Activated naive CD4-positive, alpha-beta T cell treated with anti-CD3 and anti-CD28 coated beads, Interleukin-2, amount 10 ng/mL, durations not matched to agents 7 days and 5 days (primary cell): ENCODE results near the gene NDUFAF2.

ENCODE experiments used
- CTCF ChIA-PET: fragments of 350-600 bp; sonication (Branson Sonifier 250); formaldehyde crosslinking; loops from one replicate; lab custom pipeline; 2021; ENCODE audit warnings: antibody characterized with exemption; lab: Charles Lee
- DNase-seq: peaks from one replicate; pipeline ENCODE4 v3.0.0-alpha.2; 2020
- H3K27ac Mint-ChIP-seq: one replicate; pipeline ENCODE4 v1.8.0; 2021; ENCODE audit warnings: mild to moderate bottlenecking, moderate library complexity, mixed read lengths
- H3K27me3 Mint-ChIP-seq: one replicate; pipeline ENCODE4 v1.8.0; 2021; ENCODE audit warnings: mild to moderate bottlenecking, mixed read lengths
- H3K36me3 Mint-ChIP-seq: one replicate; pipeline ENCODE4 v1.8.0; 2021; ENCODE audit warnings: mixed read lengths
- H3K4me1 Mint-ChIP-seq: one replicate; pipeline ENCODE4 v1.8.0; 2021; ENCODE audit warnings: mixed read lengths
- H3K4me3 Mint-ChIP-seq: one replicate; pipeline ENCODE4 v1.8.0; 2021; ENCODE audit warnings: mild to moderate bottlenecking, moderate library complexity, mixed read lengths
- H3K9me3 Mint-ChIP-seq: one replicate; pipeline ENCODE4 v1.8.0; 2021; ENCODE audit warnings: mixed read lengths

NDUFAF2 gene, protein sequence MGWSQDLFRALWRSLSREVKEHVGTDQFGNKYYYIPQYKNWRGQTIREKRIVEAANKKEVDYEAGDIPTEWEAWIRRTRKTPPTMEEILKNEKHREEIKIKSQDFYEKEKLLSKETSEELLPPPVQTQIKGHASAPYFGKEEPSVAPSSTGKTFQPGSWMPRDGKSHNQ

GRCh38 chr5:60944904-60945812 is at the start of gene NDUFAF2, which contains the start of gene ERCC8:
NDUFAF2 (plus strand) TSS chr5:60945205; CDS start chr5:60945256, 51 bp downstream.
ERCC8 (minus strand) TSS chr5:60945070; CDS start chr5:60945008, 62 bp downstream.
- Mint-ChIP-seq H3K36me3 (no peaks in the 10 kb centered on the region), H3K27me3 (no peaks in the 10 kb centered on the region), H3K27ac (no peak within 1 kb of the TSS), H3K4me3 (no peak within 1 kb of the TSS), H3K9me3 (no peaks in the 10 kb centered on the region), H3K4me1 (peaks cover 20% of the 10 kb centered on the region)
- CTCF ChIA-PET = interaction anchor here (0.9 kb wide), 1 partner anchor 141 kb away, joined by 3 read pairs; no protein-coding TSS in a partner anchor
- peak; percentile 93 for DNase-seq

GRCh38 chr5:60896991-60897390 is 48.0 kb upstream of the NDUFAF2 start:
- Mint-ChIP-seq H3K4me3 (no peak overlapping the region), H3K27ac (no peak overlapping the region), H3K9me3 (no peaks in the 10 kb centered on the region), H3K27me3 (no peaks in the 10 kb centered on the region), H3K36me3 (peaks cover 22% of the 10 kb centered on the region), H3K4me1 (no peaks in the 10 kb centered on the region)
- CTCF ChIA-PET = no interaction called here
- DNase-seq = no peak

- Mint-ChIP-seq H3K9me3 (no peaks in the 10 kb centered on the region), H3K4me1 (peaks cover 6% of the 10 kb centered on the region), H3K4me3 (no peak overlapping the region), H3K27ac (no peak overlapping the region), H3K36me3 (peaks cover 4% of the 10 kb centered on the region), H3K27me3 (no peaks in the 10 kb centered on the region)
- CTCF ChIA-PET = no interaction called here
- DNase-seq = no peak
These were observed 41.6 kb upstream of the NDUFAF2 start for GRCh38 chr5:60903356-60903755.

DNA sequence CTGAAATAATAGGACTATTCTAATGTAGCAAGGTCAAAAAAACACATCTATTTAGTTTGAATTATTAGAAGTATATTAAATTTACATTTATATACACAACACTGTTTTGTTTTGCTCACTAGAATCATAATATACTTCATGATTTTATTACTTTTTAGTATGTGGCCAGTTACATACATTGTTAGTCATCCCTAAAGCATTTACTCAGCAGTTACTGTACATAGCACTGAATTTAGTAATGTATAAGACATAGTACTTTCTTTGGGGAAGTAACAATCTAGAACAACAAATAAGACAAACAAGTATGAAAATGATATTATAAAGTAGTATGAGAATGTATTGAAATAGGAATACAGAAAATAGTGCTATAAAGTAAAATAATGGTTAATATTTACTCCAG is 28.4 kb upstream of the NDUFAF2 start:
- CTCF ChIA-PET = no interaction called here
- Mint-ChIP-seq H3K4me1 (no peaks in the 10 kb centered on the region), H3K27ac (no peak overlapping the region), H3K4me3 (no peak overlapping the region), H3K9me3 (no peaks in the 10 kb centered on the region), H3K36me3 (peaks cover 27% of the 10 kb centered on the region), H3K27me3 (no peaks in the 10 kb centered on the region)
- DNase-seq = no peak

- peaks cover 24% of the 10 kb centered on the region for H3K36me3 Mint-ChIP-seq
These were observed 26.5 kb upstream of the NDUFAF2 start for GRCh38 chr5:60918466-60918865.

GRCh38 chr5:60927450-60927849 is 17.6 kb upstream of the NDUFAF2 start:
- DNase-seq = no peak
- H3K36me3 Mint-ChIP-seq = peaks cover 11% of the 10 kb centered on the region
- no peak overlapping the region for H3K27ac Mint-ChIP-seq
- CTCF ChIA-PET = no interaction called here
- no peaks in the 10 kb centered on the region for H3K4me1 Mint-ChIP-seq
- H3K4me3 Mint-ChIP-seq = no peak overlapping the region
- no peaks in the 10 kb centered on the region for H3K27me3 Mint-ChIP-seq
- H3K9me3 Mint-ChIP-seq = no peaks in the 10 kb centered on the region

More at GRCh38 chr5:60918466-60918865, 26.5 kb upstream of the NDUFAF2 start:
- CTCF ChIA-PET = no interaction called here
- Mint-ChIP-seq H3K27me3 (no peaks in the 10 kb centered on the region), H3K4me3 (no peak overlapping the region), H3K9me3 (no peaks in the 10 kb centered on the region), H3K4me1 (no peaks in the 10 kb centered on the region), H3K27ac (no peak overlapping the region)
- DNase-seq = no peak

GRCh38 chr5:60929024-60929423 is 16.0 kb upstream of the NDUFAF2 start:
- Mint-ChIP-seq H3K27me3 (no peaks in the 10 kb centered on the region), H3K4me1 (no peaks in the 10 kb centered on the region), H3K9me3 (no peaks in the 10 kb centered on the region), H3K4me3 (no peak overlapping the region), H3K27ac (no peak overlapping the region), H3K36me3 (peaks cover 10% of the 10 kb centered on the region)
- CTCF ChIA-PET = interaction anchor here (0.8 kb wide), 1 partner anchor 9 kb away, joined by 3 read pairs; no protein-coding TSS in a partner anchor
- DNase-seq = no peak

GRCh38 chr5:60943624-60944023 is 1.4 kb upstream of the NDUFAF2 start:
- Mint-ChIP-seq H3K27ac (no peak overlapping the region), H3K36me3 (no peaks in the 10 kb centered on the region), H3K4me1 (peaks cover 20% of the 10 kb centered on the region), H3K9me3 (no peaks in the 10 kb centered on the region), H3K4me3 (no peak overlapping the region), H3K27me3 (no peaks in the 10 kb centered on the region)
- CTCF ChIA-PET = no interaction called here
- no peak for DNase-seq

DNA sequence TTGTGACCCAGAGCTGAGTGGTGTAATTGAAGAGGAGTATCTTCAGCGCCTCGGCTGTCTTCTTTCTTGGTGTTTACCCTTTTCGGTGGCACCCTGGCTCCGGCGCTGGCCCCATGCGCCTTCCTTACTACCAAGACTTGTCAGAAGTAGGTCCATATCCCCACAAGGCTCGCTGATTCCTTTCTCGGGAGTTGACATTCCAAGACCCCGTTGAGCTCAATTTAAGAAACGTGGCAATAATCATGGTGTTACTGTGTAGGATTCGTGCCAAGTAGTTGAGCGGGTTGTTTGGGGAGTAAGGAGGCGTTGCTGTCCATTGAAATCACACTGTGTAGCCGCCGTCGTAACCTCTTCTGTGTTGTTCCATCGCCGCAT is 795 bp downstream of the NDUFAF2 start:
- no peak overlapping the region for H3K4me3 Mint-ChIP-seq
- no peaks in the 10 kb centered on the region for H3K27me3 Mint-ChIP-seq
- CTCF ChIA-PET = interaction anchor here (0.9 kb wide), 1 partner anchor 141 kb away, joined by 3 read pairs; no protein-coding TSS in a partner anchor
- peaks cover 20% of the 10 kb centered on the region for H3K4me1 Mint-ChIP-seq
- no peaks in the 10 kb centered on the region for H3K36me3 Mint-ChIP-seq
- H3K27ac Mint-ChIP-seq = no peak overlapping the region
- no peaks in the 10 kb centered on the region for H3K9me3 Mint-ChIP-seq
- no peak for DNase-seq

DNA sequence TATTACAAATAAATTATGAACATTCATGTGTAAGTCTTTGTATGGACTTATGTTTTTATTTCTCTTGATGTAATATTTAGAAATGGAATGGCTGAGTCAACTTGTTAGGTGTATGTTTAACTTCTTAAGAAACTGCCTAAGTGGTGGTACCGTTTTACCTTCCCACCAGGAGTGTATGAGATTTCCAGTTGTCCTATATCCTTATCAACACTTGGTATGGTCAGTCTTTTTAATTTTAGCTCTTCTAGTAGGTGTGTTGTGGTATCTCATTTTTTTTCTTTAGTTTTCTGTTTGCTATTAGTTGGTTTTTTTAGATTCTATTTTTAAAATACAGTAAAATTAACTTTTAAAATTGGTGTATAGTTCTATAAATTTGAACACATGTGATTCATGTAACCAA is 3.7 kb downstream of the NDUFAF2 start:
- CTCF ChIA-PET = no interaction called here
- Mint-ChIP-seq H3K36me3 (no peaks in the 10 kb centered on the region), H3K4me3 (no peak overlapping the region), H3K4me1 (peaks cover 17% of the 10 kb centered on the region), H3K27ac (no peak overlapping the region), H3K27me3 (no peaks in the 10 kb centered on the region), H3K9me3 (no peaks in the 10 kb centered on the region)
- no peak for DNase-seq

GRCh38 chr5:60955239-60955638 is 10.2 kb downstream of the NDUFAF2 start:
- Mint-ChIP-seq H3K9me3 (no peaks in the 10 kb centered on the region), H3K36me3 (no peaks in the 10 kb centered on the region), H3K27me3 (no peaks in the 10 kb centered on the region), H3K4me3 (no peak overlapping the region), H3K4me1 (no peaks in the 10 kb centered on the region), H3K27ac (no peak overlapping the region)
- CTCF ChIA-PET = no interaction called here
- no peak for DNase-seq

DNA sequence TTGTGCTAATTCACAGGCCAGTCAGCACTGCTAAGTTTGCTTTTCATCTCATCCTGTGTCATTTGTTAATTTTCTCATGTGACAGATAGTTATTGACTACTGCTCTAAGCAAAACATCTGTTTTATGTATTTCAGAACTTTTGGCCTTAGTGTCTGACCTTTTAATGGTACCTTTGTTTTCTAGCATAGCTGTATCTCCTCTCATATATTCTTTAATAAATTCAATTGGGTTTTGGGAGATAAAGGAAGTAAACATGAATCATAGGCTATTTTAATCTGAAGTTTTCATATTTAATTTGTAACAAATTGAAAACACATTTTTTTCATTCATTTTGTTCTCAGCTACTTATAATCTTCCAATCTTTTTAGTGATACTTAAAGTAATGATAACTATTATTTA is 13.1 kb downstream of the NDUFAF2 start:
- no peak overlapping the region for H3K27ac Mint-ChIP-seq
- DNase-seq = no peak
- H3K9me3 Mint-ChIP-seq = no peaks in the 10 kb centered on the region
- H3K4me3 Mint-ChIP-seq = no peak overlapping the region
- H3K4me1 Mint-ChIP-seq = no peaks in the 10 kb centered on the region
- no peaks in the 10 kb centered on the region for H3K27me3 Mint-ChIP-seq
- H3K36me3 Mint-ChIP-seq = no peaks in the 10 kb centered on the region
- CTCF ChIA-PET = interaction anchor here (2.4 kb wide), 1 partner anchor 701 kb away, joined by 7 read pairs; no protein-coding TSS in a partner anchor

GRCh38 chr5:60958712-60959111 is 13.7 kb downstream of the NDUFAF2 start:
- Mint-ChIP-seq H3K36me3 (no peaks in the 10 kb centered on the region), H3K27ac (no peak overlapping the region), H3K4me1 (no peaks in the 10 kb centered on the region), H3K4me3 (no peak overlapping the region), H3K27me3 (no peaks in the 10 kb centered on the region), H3K9me3 (no peaks in the 10 kb centered on the region)
- CTCF ChIA-PET = interaction anchor here (1.0 to 2.4 kb wide), 2 partner anchors 699 to 700 kb away, joined by 4 to 7 read pairs; no protein-coding TSS in a partner anchor
- DNase-seq = no peak

- Mint-ChIP-seq H3K36me3 (no peaks in the 10 kb centered on the region), H3K4me3 (no peak overlapping the region), H3K27ac (no peak overlapping the region), H3K9me3 (no peaks in the 10 kb centered on the region), H3K4me1 (no peaks in the 10 kb centered on the region), H3K27me3 (no peaks in the 10 kb centered on the region)
- CTCF ChIA-PET = interaction anchor here (0.7 to 2.4 kb wide), 3 partner anchors 408 to 700 kb away, joined by 3 to 7 read pairs (median 4); no protein-coding TSS in a partner anchor
- DNase-seq = no peak
These were observed 14.2 kb downstream of the NDUFAF2 start for GRCh38 chr5:60959156-60959555.
